Calu3 (cell line): ENCODE data around the gene LRSAM1. TPM values are rescaled to one million over a fixed set of nuclear protein-coding genes. Genes with fewer than 3 reads are reported as not detected.

Source experiments
- BruUV-seq: library from RNA; stranded (reverse); fragments of 400-500 nt; replicated peaks from 2 replicates; lab custom pipeline; 2021; lab: Mats Ljungman, UMichigan
- CTCF ChIA-PET: fragments of 300-600 bp; sonication (Branson Sonifier 250); formaldehyde crosslinking; loops from one replicate; lab custom pipeline; 2022; ENCODE audit warnings: antibody characterized with exemption; lab: Charles Lee
- DNase-seq: peaks from one replicate; pipeline ENCODE4 v3.0.0; 2022
- H3K27ac Mint-ChIP-seq: one replicate; pipeline ENCODE4 v1.8.0; 2022; ENCODE audit warnings: mixed read lengths; ENCODE audit not compliant: unreplicated experiment
- H3K27me3 Mint-ChIP-seq: one replicate; pipeline ENCODE4 v1.8.0; 2022; ENCODE audit warnings: mixed read lengths; ENCODE audit not compliant: unreplicated experiment
- H3K36me3 Mint-ChIP-seq: one replicate; pipeline ENCODE4 v1.8.0; 2022; ENCODE audit warnings: mild to moderate bottlenecking, moderate library complexity, mixed read lengths; ENCODE audit not compliant: insufficient read depth, unreplicated experiment
- H3K4me1 Mint-ChIP-seq: one replicate; pipeline ENCODE4 v1.8.0; 2022; ENCODE audit warnings: mild to moderate bottlenecking, low read depth, mixed read lengths; ENCODE audit not compliant: unreplicated experiment
- H3K4me3 Mint-ChIP-seq: one replicate; pipeline ENCODE4 v1.8.0; 2022; ENCODE audit warnings: mild to moderate bottlenecking, low read depth, moderate library complexity, mixed read lengths; ENCODE audit not compliant: unreplicated experiment
- H3K9me3 Mint-ChIP-seq: one replicate; pipeline ENCODE4 v1.8.0; 2022; ENCODE audit warnings: low read depth, mixed read lengths; ENCODE audit not compliant: unreplicated experiment
- CTCF ChIP-seq: fragments of 200-600 bp; IDR thresholded peaks from one replicate; pipeline ENCODE4 v1.8.0; 2022; ENCODE audit warnings: antibody characterized with exemption; ENCODE audit not compliant: unreplicated experiment
- intact Hi-C: fragments of 100-400 bp; cut with micrococcal nuclease; formaldehyde crosslinking; loops from one replicate; pipeline ENCODE4 v1.10.0; 2022; ENCODE audit not compliant: unreplicated experiment
- total RNA-seq: library from RNA; stranded (reverse); gene quantifications from 2 replicates; pipeline ENCODE4 v1.2.3, GENCODE V29; 2022

The LRSAM1 gene
- total RNA-seq, 1 experiment from 2014 or later: 12.0 TPM

GRCh38 chr9:127549751-127550150, 98.4 kb downstream of the LRSAM1 start:
- DNase-seq: no peak
- Mint-ChIP-seq H3K4me3 (no peak overlapping the region), H3K27ac (no peak overlapping the region), H3K27me3 (no peaks in the 10 kb centered on the region), H3K4me1 (peaks cover 72% of the 10 kb centered on the region), H3K9me3 (no peaks in the 10 kb centered on the region), H3K36me3 (peaks cover 35% of the 10 kb centered on the region)
- TF ChIP-seq CTCF: no peak
- CTCF ChIA-PET: no interaction called here
- intact Hi-C loops: no loop called here
- BruUV-seq: no TSS peak

- no peak for TF ChIP-seq CTCF
- no TSS peak for BruUV-seq
- H3K4me3 Mint-ChIP-seq: no peak overlapping the region
- no peak for DNase-seq
- peaks cover 67% of the 10 kb centered on the region for H3K4me1 Mint-ChIP-seq
- peaks cover 34% of the 10 kb centered on the region for H3K36me3 Mint-ChIP-seq
- no peak overlapping the region for H3K27ac Mint-ChIP-seq
- intact Hi-C loops: no loop called here
- CTCF ChIA-PET: no interaction called here
- H3K27me3 Mint-ChIP-seq: no peaks in the 10 kb centered on the region
- H3K9me3 Mint-ChIP-seq: no peaks in the 10 kb centered on the region
Observed at GRCh38 chr9:127550282-127550681, 99.0 kb downstream of the LRSAM1 start.

GRCh38 chr9:127550751-127551150, 99.4 kb downstream of the LRSAM1 start:
- Mint-ChIP-seq H3K4me3 (no peak overlapping the region), H3K27ac (no peak overlapping the region), H3K4me1 (peaks cover 65% of the 10 kb centered on the region), H3K9me3 (no peaks in the 10 kb centered on the region), H3K27me3 (no peaks in the 10 kb centered on the region), H3K36me3 (peaks cover 31% of the 10 kb centered on the region)
- BruUV-seq: no TSS peak
- no peak for TF ChIP-seq CTCF
- CTCF ChIA-PET: no interaction called here
- intact Hi-C loops: no loop called here
- DNase-seq: no peak

Other genes with a start within 250 kb of the LRSAM1 start
- gene GARNL3, start 186.7 kb upstream of the LRSAM1 start, total RNA-seq: 2.8 and 3.3 TPM in 2 replicates
- 10.8 and 13.1 TPM in 2 replicates for gene SLC2A8, start 54.3 kb upstream of the LRSAM1 start, total RNA-seq
- gene ZNF79, start 27.1 kb upstream of the LRSAM1 start, total RNA-seq: 7.0 and 7.1 TPM in 2 replicates
- gene RPL12, start 104 bp upstream of the LRSAM1 start, total RNA-seq: 788 and 855 TPM in 2 replicates
- 5.9 and 7.5 TPM in 2 replicates for gene STXBP1, start 160.8 kb downstream of the LRSAM1 start, total RNA-seq